ENCODE measurements around the gene ZBTB26. TPM values are rescaled to one million over a fixed set of nuclear protein-coding genes. Genes with fewer than 3 reads are reported as not detected.

Gene ZBTB26
- 1 to 10 TPM; 2.0 to 4.7 TPM for total RNA-seq

GRCh38 chr9:122931226-122932121, at the start of gene ZBTB26:
Gene ZBTB26 (minus strand): TSS chr9:122931512. CDS start chr9:122919934, 11,578 bp downstream.
- TF ChIP-seq CTCF (IDR thresholded peaks at IDR 0.05) (no peak), POLR2A (IDR thresholded peaks at IDR 0.05) (peak; percentile 41 to 80 (median 71))
- intact Hi-C loops (cut with DNase I): no loop called here
- H3K4me3 ChIP-seq: peak within 1 kb of the TSS; percentile 88 to 97
- ATAC-seq: peak; percentile 100
- DNase-seq: peak; percentile 91 to 96 (median 94)
- no peaks in the 10 kb centered on the region for H3K9me3 ChIP-seq
- 0% methylated on average over 36 to 51 of the region's 51 CpGs for WGBS, 2 donors
- no peaks in the 10 kb centered on the region for H3K36me3 ChIP-seq (replicated peaks in 1 of 2; ENCODE audit: insufficient read depth in 1 of 2, low read depth in 2 of 2)
- H3K27ac ChIP-seq: peak within 1 kb of the TSS; percentile 6 to 84 (median 60)
- peaks cover 22% of the 10 kb centered on the region for H3K4me1 ChIP-seq
- H3K27me3 ChIP-seq: no peaks in the 10 kb centered on the region

- DNase-seq (no peak), ATAC-seq (no peak)
- Histone ChIP-seq H3K27ac (no peak overlapping the region), H3K4me1 (no peaks in the 10 kb centered on the region), H3K4me3 (no peak overlapping the region), H3K9me3 (no peaks in the 10 kb centered on the region), H3K36me3 (replicated peaks in 1 of 2; ENCODE audit: insufficient read depth in 1 of 2, low read depth in 2 of 2) (no peaks in the 10 kb centered on the region), H3K27me3 (no peaks in the 10 kb centered on the region)
- TF ChIP-seq POLR2A (IDR thresholded peaks at IDR 0.05) (no peak), CTCF (IDR thresholded peaks at IDR 0.05) (no peak)
- intact Hi-C loops (cut with DNase I): no loop called here
- 65 to 72% methylated on average over 2 of the region's 2 CpGs for WGBS, 2 donors
Measured at GRCh38 chr9:122978601-122979000, 47.3 kb upstream of the ZBTB26 start.

GRCh38 chr9:122975196-122975595, 43.9 kb upstream of the ZBTB26 start:
- WGBS, 2 donors: 75 to 89% methylated on average over 2 of the region's 2 CpGs
- no peaks in the 10 kb centered on the region for H3K4me1 ChIP-seq
- DNase-seq (no peak), ATAC-seq (peak; percentile 27)
- H3K9me3 ChIP-seq: no peaks in the 10 kb centered on the region
- H3K4me3 ChIP-seq: no peak overlapping the region
- H3K27ac ChIP-seq: peak overlapping the region in 2 of 4 donors; percentile 6 to 28
- intact Hi-C loops (cut with DNase I): no loop called here
- TF ChIP-seq CTCF (IDR thresholded peaks at IDR 0.05): no peak
- no peak for TF ChIP-seq POLR2A (IDR thresholded peaks at IDR 0.05)
- H3K27me3 ChIP-seq: no peaks in the 10 kb centered on the region
- H3K36me3 ChIP-seq (replicated peaks in 1 of 2; ENCODE audit: insufficient read depth in 1 of 2, low read depth in 2 of 2): peaks cover 0 to 3% of the 10 kb centered on the region in 2 donors

- no peak for TF ChIP-seq POLR2A (IDR thresholded peaks at IDR 0.05)
- TF ChIP-seq CTCF (IDR thresholded peaks at IDR 0.05): no peak
- H3K4me1 ChIP-seq: no peaks in the 10 kb centered on the region
- no peak for DNase-seq
- no peaks in the 10 kb centered on the region for H3K27me3 ChIP-seq
- H3K27ac ChIP-seq: no peak overlapping the region
- WGBS, 2 donors: 86 to 94% methylated on average over 1 of the region's 1 CpG
- no peaks in the 10 kb centered on the region for H3K36me3 ChIP-seq (replicated peaks in 1 of 2; ENCODE audit: insufficient read depth in 1 of 2, low read depth in 2 of 2)
- no peak overlapping the region for H3K4me3 ChIP-seq
- no peaks in the 10 kb centered on the region for H3K9me3 ChIP-seq
- no peak for ATAC-seq
- intact Hi-C loops (cut with DNase I): no loop called here
Measured at GRCh38 chr9:122961139-122961538, 29.8 kb upstream of the ZBTB26 start.

Measured in body of pancreas (tissue), 4 donors.